ENCODE measurements around the gene GDPD4. TPM values are rescaled to one million over a fixed set of nuclear protein-coding genes. Genes with fewer than 3 reads are reported as not detected.

Gene GDPD4
- total RNA-seq, 1 experiment from 2014 or later: not detected

DNA sequence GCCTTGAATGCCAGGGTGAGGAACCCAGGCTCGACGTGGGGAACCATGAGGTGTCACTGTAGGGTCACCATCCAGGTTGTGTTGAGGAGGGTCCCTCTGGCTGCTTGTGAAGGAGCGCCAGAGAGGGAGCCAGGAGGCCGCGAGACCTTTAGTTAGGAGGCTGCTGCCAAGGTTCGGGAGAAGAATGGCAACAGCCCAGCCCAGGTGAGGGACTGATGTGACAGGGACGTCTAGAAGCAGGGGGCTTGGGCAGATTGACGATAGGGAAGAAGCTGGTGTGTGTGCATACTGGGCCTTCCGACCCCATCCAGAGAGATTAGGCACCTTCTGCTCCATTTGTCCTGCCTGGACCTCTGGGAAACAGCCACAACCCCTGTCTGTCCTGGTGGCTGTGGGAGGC, 124.5 kb downstream of the GDPD4 start:
- intact Hi-C loops (cut with micrococcal nuclease; ENCODE audit: unreplicated experiment): no loop called here
- Histone ChIP-seq H3K27ac (ENCODE audit: low read depth, low read length, poor library complexity, severe bottlenecking) (no peak overlapping the region), H3K27me3 (replicated peaks; ENCODE audit: insufficient read depth, low read depth, low read length, poor library complexity) (no peaks in the 10 kb centered on the region), H3K4me1 (ENCODE audit: insufficient read depth, low read length, poor library complexity, severe bottlenecking) (no peaks in the 10 kb centered on the region), H3K4me3 (ENCODE audit: low read depth, low read length, poor library complexity, severe bottlenecking) (no peak overlapping the region), H3K9me3 (ENCODE audit: low read depth, low read length, poor library complexity, severe bottlenecking) (no peaks in the 10 kb centered on the region), H3K36me3 (ENCODE audit: insufficient read depth, low read length, poor library complexity, severe bottlenecking) (no peaks in the 10 kb centered on the region)
- DNase-seq (ENCODE audit: low spot score): no peak
- TF ChIP-seq EZH2 (IDR thresholded peaks at IDR 0.05; ENCODE audit: borderline replicate concordance, low read depth, low read length, poor library complexity, severe bottlenecking): no peak
- TF ChIP-seq, protein P1, sequence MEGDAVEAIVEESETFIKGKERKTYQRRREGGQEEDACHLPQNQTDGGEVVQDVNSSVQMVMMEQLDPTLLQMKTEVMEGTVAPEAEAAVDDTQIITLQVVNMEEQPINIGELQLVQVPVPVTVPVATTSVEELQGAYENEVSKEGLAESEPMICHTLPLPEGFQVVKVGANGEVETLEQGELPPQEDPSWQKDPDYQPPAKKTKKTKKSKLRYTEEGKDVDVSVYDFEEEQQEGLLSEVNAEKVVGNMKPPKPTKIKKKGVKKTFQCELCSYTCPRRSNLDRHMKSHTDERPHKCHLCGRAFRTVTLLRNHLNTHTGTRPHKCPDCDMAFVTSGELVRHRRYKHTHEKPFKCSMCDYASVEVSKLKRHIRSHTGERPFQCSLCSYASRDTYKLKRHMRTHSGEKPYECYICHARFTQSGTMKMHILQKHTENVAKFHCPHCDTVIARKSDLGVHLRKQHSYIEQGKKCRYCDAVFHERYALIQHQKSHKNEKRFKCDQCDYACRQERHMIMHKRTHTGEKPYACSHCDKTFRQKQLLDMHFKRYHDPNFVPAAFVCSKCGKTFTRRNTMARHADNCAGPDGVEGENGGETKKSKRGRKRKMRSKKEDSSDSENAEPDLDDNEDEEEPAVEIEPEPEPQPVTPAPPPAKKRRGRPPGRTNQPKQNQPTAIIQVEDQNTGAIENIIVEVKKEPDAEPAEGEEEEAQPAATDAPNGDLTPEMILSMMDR (conservative IDR thresholded peaks at IDR 0.05; ENCODE audit: low read depth, low read length): no peak
- ChIA-PET POLR2A (ENCODE audit: low non-redundant PET) (no interaction called here), CTCF (no interaction called here)
- no TSS peak for BruUV-seq (replicated peaks)

GRCh38 chr11:77175869-77176539, 125.5 kb downstream of the GDPD4 start:
- no TSS peak for BruUV-seq (replicated peaks)
- DNase-seq (ENCODE audit: low spot score): no peak

DNA sequence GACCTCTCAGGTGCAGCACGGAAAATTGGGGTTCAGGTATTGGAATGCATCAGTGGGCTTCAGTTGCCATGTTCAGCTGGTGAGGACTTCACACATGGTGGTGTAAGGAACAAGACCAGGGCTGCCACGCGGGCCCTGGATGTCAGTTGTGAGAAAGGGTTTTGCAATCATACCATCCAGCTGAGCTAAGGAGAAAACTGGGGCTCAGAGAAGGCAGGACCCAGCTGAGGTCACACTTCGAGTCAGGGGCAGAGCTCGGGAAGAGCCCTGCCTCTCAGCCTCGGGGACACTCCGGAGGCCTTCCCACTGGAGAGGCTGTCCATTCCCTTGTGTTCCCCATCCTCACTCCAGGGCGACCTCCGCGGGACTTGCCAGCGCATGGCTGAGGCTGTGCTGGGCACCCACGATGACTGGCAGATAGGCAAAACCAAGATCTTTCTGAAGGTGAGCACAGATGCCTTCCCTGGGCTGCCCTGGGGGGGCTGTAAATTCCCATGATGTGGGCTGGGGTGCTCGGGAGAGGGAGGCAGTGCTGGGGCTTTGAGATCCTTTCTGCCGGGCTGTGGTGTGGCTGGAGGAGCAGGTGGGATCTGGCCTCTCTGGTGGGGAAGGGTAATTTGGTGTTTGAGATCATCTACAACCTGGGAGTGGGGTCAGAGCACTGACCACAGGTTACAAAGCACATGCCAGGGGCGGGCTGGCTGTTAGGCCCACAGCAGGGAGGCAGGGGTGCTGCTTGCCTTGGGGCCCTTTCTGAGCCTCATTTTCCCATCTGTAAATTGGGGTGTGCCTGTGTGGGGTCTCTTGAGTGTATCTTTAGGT, 126.3 kb downstream of the GDPD4 start:
- intact Hi-C loops (cut with micrococcal nuclease; ENCODE audit: unreplicated experiment): no loop called here
- Histone ChIP-seq H3K4me1 (ENCODE audit: insufficient read depth, low read length, poor library complexity, severe bottlenecking) (no peaks in the 10 kb centered on the region), H3K4me3 (ENCODE audit: low read depth, low read length, poor library complexity, severe bottlenecking) (no peak overlapping the region), H3K9me3 (ENCODE audit: low read depth, low read length, poor library complexity, severe bottlenecking) (no peaks in the 10 kb centered on the region), H3K27me3 (replicated peaks; ENCODE audit: insufficient read depth, low read depth, low read length, poor library complexity) (no peaks in the 10 kb centered on the region), H3K27ac (ENCODE audit: low read depth, low read length, poor library complexity, severe bottlenecking) (no peak overlapping the region), H3K36me3 (ENCODE audit: insufficient read depth, low read length, poor library complexity, severe bottlenecking) (no peaks in the 10 kb centered on the region)
- ChIA-PET CTCF (no interaction called here), POLR2A (ENCODE audit: low non-redundant PET) (no interaction called here)
- BruUV-seq (replicated peaks): no TSS peak
- no peak for DNase-seq (ENCODE audit: low spot score)
- no peak for TF ChIP-seq EZH2 (IDR thresholded peaks at IDR 0.05; ENCODE audit: borderline replicate concordance, low read depth, low read length, poor library complexity, severe bottlenecking)
- TF ChIP-seq, protein P1 (conservative IDR thresholded peaks at IDR 0.05; ENCODE audit: low read depth, low read length): no peak

More at GRCh38 chr11:77175869-77176539, 125.5 kb downstream of the GDPD4 start:
- ChIA-PET CTCF (no interaction called here), POLR2A (ENCODE audit: low non-redundant PET) (no interaction called here)
- Histone ChIP-seq H3K27me3 (replicated peaks; ENCODE audit: insufficient read depth, low read depth, low read length, poor library complexity) (no peaks in the 10 kb centered on the region), H3K36me3 (ENCODE audit: insufficient read depth, low read length, poor library complexity, severe bottlenecking) (no peaks in the 10 kb centered on the region), H3K27ac (ENCODE audit: low read depth, low read length, poor library complexity, severe bottlenecking) (no peak overlapping the region), H3K9me3 (ENCODE audit: low read depth, low read length, poor library complexity, severe bottlenecking) (no peaks in the 10 kb centered on the region), H3K4me1 (ENCODE audit: insufficient read depth, low read length, poor library complexity, severe bottlenecking) (no peaks in the 10 kb centered on the region), H3K4me3 (ENCODE audit: low read depth, low read length, poor library complexity, severe bottlenecking) (no peak overlapping the region)
- intact Hi-C loops (cut with micrococcal nuclease; ENCODE audit: unreplicated experiment): no loop called here
- TF ChIP-seq, protein P1 (conservative IDR thresholded peaks at IDR 0.05; ENCODE audit: low read depth, low read length): no peak
- no peak for TF ChIP-seq EZH2 (IDR thresholded peaks at IDR 0.05; ENCODE audit: borderline replicate concordance, low read depth, low read length, poor library complexity, severe bottlenecking)
